Measurements from ENCODE around the gene RNF19B. TPM values are rescaled to one million over a fixed set of nuclear protein-coding genes. Genes with fewer than 3 reads are reported as not detected.
A peak's percentile ranks its signal among the peaks of the same experiment; 100 is the strongest.

RNF19B gene
- total RNA-seq, 2 donors from 2014 or later, result 7.5 to 19.8 TPM

DNA sequence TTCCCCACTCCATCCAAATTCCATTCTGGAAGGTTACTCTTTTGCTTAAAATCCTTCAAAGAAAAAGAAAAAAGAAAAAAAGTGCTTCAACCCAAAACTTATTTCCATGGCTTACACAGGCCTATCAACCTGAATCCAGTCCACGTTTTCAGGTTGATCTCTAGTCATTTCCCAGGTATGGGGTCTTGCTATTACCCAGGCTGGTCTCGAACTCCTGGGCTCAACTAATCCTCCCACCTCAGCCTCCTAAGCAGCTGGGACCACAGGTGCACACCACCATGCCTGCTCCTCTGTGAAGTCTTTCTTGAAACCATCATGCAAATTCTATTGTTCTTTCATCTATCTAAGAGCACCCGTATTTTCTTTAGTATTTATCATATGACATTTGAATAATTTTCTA is 7.6 kb downstream of the RNF19B start:
- 85% methylated on average over 3 of the region's 3 CpGs for WGBS, 2 donors

DNA sequence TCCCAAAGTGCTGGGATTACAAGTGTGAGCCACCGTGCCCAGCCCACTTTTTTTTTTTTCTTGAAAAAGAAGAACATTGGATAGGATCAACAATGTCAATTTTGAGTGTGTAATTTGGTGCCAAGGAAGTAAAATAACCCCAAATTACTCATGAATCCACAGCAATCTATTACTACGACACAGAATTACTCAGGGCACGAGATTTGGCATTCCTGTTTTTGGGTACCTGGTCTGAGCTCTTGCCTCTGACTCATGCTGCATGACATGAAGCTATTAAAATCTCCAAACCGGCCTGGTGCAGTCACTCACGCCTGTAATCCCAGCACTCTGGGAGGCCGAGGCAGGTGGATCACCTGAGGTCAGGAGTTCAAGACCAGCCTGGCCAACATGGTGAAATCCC is 10.4 kb downstream of the RNF19B start:
- ATAC-seq (no peak), DNase-seq (no peak)
- Histone ChIP-seq H3K27me3 (no peaks in the 10 kb centered on the region), H3K4me1 (peaks cover 10% of the 10 kb centered on the region), H3K27ac (no peak overlapping the region), H3K9me3 (no peaks in the 10 kb centered on the region), H3K4me3 (no peak overlapping the region), H3K36me3 (replicated peaks in 1 of 2; ENCODE audit: insufficient read depth in 1 of 2, low read depth in 2 of 2) (no peaks in the 10 kb centered on the region)
- no peak for TF ChIP-seq POLR2A (IDR thresholded peaks at IDR 0.05)
- TF ChIP-seq, protein P1, sequence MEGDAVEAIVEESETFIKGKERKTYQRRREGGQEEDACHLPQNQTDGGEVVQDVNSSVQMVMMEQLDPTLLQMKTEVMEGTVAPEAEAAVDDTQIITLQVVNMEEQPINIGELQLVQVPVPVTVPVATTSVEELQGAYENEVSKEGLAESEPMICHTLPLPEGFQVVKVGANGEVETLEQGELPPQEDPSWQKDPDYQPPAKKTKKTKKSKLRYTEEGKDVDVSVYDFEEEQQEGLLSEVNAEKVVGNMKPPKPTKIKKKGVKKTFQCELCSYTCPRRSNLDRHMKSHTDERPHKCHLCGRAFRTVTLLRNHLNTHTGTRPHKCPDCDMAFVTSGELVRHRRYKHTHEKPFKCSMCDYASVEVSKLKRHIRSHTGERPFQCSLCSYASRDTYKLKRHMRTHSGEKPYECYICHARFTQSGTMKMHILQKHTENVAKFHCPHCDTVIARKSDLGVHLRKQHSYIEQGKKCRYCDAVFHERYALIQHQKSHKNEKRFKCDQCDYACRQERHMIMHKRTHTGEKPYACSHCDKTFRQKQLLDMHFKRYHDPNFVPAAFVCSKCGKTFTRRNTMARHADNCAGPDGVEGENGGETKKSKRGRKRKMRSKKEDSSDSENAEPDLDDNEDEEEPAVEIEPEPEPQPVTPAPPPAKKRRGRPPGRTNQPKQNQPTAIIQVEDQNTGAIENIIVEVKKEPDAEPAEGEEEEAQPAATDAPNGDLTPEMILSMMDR (IDR thresholded peaks at IDR 0.05), result no peak
- intact Hi-C loops (cut with DNase I), result no loop called here
- WGBS, 2 donors, result 81 to 89% methylated on average over 3 to 6 of the region's 6 CpGs

More for the DNA sequence above, 7.6 kb downstream of the RNF19B start:
- Histone ChIP-seq H3K27ac (no peak overlapping the region), H3K36me3 (replicated peaks in 1 of 2; ENCODE audit: insufficient read depth in 1 of 2, low read depth in 2 of 2) (no peaks in the 10 kb centered on the region), H3K4me1 (peaks cover 8% of the 10 kb centered on the region), H3K9me3 (no peaks in the 10 kb centered on the region), H3K27me3 (no peaks in the 10 kb centered on the region), H3K4me3 (no peak overlapping the region)
- no peak for TF ChIP-seq POLR2A (IDR thresholded peaks at IDR 0.05)
- TF ChIP-seq, protein P1 (IDR thresholded peaks at IDR 0.05), result no peak
- no peak for DNase-seq
- no peak for ATAC-seq
- intact Hi-C loops (cut with DNase I), result no loop called here

DNA sequence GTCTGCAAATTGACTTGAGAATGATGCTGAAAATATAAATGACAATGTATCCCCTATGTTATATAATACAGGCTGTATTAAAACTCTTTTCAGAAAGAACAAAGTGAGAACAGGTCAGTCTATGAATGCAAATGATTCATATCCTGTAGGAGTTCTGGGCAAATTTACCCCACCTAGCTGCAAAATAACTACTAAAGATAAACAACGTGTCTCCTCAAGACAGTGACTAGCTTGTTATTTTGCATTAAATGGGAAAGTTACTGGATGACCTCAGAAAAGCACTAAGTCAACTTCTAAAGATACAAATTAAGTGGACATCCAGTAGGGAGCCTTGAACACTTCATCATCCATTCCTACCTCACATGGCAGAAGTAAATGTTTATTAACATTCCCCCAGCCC is 11.1 kb downstream of the RNF19B start:
- no peak for DNase-seq
- 44 to 55% methylated on average over 1 of the region's 1 CpG for WGBS, 2 donors
- Histone ChIP-seq H3K27me3 (no peaks in the 10 kb centered on the region), H3K36me3 (replicated peaks in 1 of 2; ENCODE audit: insufficient read depth in 1 of 2, low read depth in 2 of 2) (no peaks in the 10 kb centered on the region), H3K9me3 (no peaks in the 10 kb centered on the region), H3K4me1 (peaks cover 15% of the 10 kb centered on the region), H3K4me3 (no peak overlapping the region), H3K27ac (no peak overlapping the region)
- ATAC-seq, result no peak
- intact Hi-C loops (cut with DNase I), result no loop called here
- TF ChIP-seq, protein P1 (IDR thresholded peaks at IDR 0.05), result no peak
- no peak for TF ChIP-seq POLR2A (IDR thresholded peaks at IDR 0.05)

DNA sequence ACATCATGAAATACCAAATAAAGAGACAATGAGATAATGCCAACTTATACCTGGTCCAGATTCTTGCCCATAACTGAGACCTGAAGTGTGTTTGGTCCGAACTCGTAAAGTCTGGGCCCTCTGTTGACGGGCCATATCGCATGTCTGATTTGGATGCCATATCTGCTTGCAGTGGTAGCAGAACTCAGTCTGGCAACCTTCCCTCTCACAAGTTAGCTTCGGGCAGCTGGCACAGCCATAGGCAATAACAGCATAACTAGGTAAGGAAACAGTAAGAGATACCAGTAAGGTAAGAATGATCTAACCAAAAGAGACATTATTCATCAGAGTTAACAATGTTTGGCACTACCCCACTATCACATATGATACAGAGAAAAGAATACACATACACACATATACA is 15.1 kb downstream of the RNF19B start:
- peak; percentile 24 to 60 (median 48) for DNase-seq
- no peak for TF ChIP-seq POLR2A (IDR thresholded peaks at IDR 0.05)
- TF ChIP-seq, protein P1 (IDR thresholded peaks at IDR 0.05), result no peak
- peaks cover 0 to 6% of the 10 kb centered on the region in 2 donors for H3K36me3 ChIP-seq (replicated peaks in 1 of 2; ENCODE audit: insufficient read depth in 1 of 2, low read depth in 2 of 2)
- peak overlapping the region; percentile 21 to 86 (median 68) for H3K27ac ChIP-seq
- H3K4me3 ChIP-seq, result no peak overlapping the region
- ATAC-seq, result peak; percentile 18
- no peaks in the 10 kb centered on the region for H3K9me3 ChIP-seq
- no peaks in the 10 kb centered on the region for H3K27me3 ChIP-seq
- H3K4me1 ChIP-seq, result peaks cover 25% of the 10 kb centered on the region
- WGBS, 2 donors, result 14 to 34% methylated on average over 5 of the region's 5 CpGs
- intact Hi-C loops (cut with DNase I), result no loop called here

DNA sequence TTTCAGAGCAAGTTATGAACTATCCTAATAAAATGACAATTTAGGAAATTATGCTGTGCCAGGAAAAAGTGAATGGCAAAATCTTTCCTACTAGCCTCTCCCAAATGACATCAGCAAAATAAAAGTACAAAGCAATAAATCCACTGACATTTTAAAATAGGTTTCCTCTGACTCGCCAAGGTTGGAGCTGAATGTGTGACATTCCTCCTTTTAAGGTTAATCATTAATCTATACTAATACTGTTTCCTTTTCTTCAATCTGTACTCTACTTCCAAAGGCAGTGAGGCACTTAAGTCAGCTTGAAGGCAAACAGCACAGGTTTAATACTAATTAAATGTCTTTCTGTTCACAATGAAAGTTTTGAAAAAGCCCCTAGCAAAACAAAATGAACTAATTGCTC is 15.7 kb downstream of the RNF19B start:
- DNase-seq, result peak in 3 of 4 donors; percentile 23 to 68 (median 31)

More for the DNA sequence above, 15.7 kb downstream of the RNF19B start:
- no peaks in the 10 kb centered on the region for H3K9me3 ChIP-seq
- TF ChIP-seq, protein P1 (IDR thresholded peaks at IDR 0.05), result no peak
- no peak for TF ChIP-seq POLR2A (IDR thresholded peaks at IDR 0.05)
- H3K4me1 ChIP-seq, result peaks cover 31% of the 10 kb centered on the region
- WGBS, 2 donors, result 5 to 14% methylated on average over 1 of the region's 1 CpG
- no peak overlapping the region for H3K4me3 ChIP-seq
- ATAC-seq, result peak; percentile 96
- intact Hi-C loops (cut with DNase I), result no loop called here
- H3K27ac ChIP-seq, result peak overlapping the region; percentile 21 to 86 (median 68)
- H3K27me3 ChIP-seq, result no peaks in the 10 kb centered on the region
- H3K36me3 ChIP-seq (replicated peaks in 1 of 2; ENCODE audit: insufficient read depth in 1 of 2, low read depth in 2 of 2), result peaks cover 0 to 6% of the 10 kb centered on the region in 2 donors

Measured in body of pancreas (tissue), 4 donors.